ENCODE results near the gene GTF3A. TPM values are rescaled to one million over a fixed set of nuclear protein-coding genes. Genes with fewer than 3 reads are reported as not detected.

The GTF3A gene
- 100 to 1,000 TPM in 3 of 4 donors, 10 to 100 TPM in 1; 64.5 to 201 (median 123) TPM for total RNA-seq

GRCh38 chr13:27424246-27425157, at the start of gene GTF3A:
Gene GTF3A (plus strand): TSS chr13:27424619.
- H3K4me3 ChIP-seq: peak within 1 kb of the TSS; percentile 69 to 95 (median 76)
- no peaks in the 10 kb centered on the region for H3K27me3 ChIP-seq
- H3K9me3 ChIP-seq: no peaks in the 10 kb centered on the region
- 1 to 3% methylated on average over 17 to 41 of the region's 85 CpGs for WGBS, 2 donors
- TF ChIP-seq POLR2A (IDR thresholded peaks at IDR 0.05) (peak; percentile 72 to 81), CTCF (IDR thresholded peaks at IDR 0.05) (peak in 2 of 5 experiments; percentile 28 to 35), EP300 (IDR thresholded peaks at IDR 0.05) (peak in 1 of 2 donors; percentile 88)
- H3K36me3 ChIP-seq: peaks cover 0 to 22% (median 0%) of the 10 kb centered on the region in 3 donors
- peak within 1 kb of the TSS; percentile 70 to 93 (median 86) for H3K27ac ChIP-seq
- H3K4me1 ChIP-seq: peaks cover 0 to 43% (median 29%) of the 10 kb centered on the region in 4 donors
- DNase-seq (ENCODE audit: low spot score in 2 of 2): peak; percentile 53 to 64

GRCh38 chr13:27374650-27375049, 49.8 kb upstream of the GTF3A start:
- peaks cover 0 to 39% of the 10 kb centered on the region in 2 donors for H3K27me3 ChIP-seq
- H3K9me3 ChIP-seq: no peaks in the 10 kb centered on the region
- TF ChIP-seq POLR2A (IDR thresholded peaks at IDR 0.05) (no peak), CTCF (IDR thresholded peaks at IDR 0.05) (peak; percentile 56 to 67 (median 62)), EP300 (IDR thresholded peaks at IDR 0.05) (no peak)
- no peak overlapping the region for H3K4me3 ChIP-seq
- peak; percentile 21 to 65 for DNase-seq (ENCODE audit: low spot score in 2 of 2)
- H3K4me1 ChIP-seq: peaks cover 0 to 14% (median 2%) of the 10 kb centered on the region in 4 donors
- H3K36me3 ChIP-seq: no peaks in the 10 kb centered on the region
- H3K27ac ChIP-seq: no peak overlapping the region
- 0 to 3% methylated on average over 7 of the region's 7 CpGs for WGBS, 2 donors

- Histone ChIP-seq H3K4me1 (peaks cover 0 to 14% (median 2%) of the 10 kb centered on the region in 4 donors), H3K27ac (no peak overlapping the region), H3K27me3 (peaks cover 0 to 39% of the 10 kb centered on the region in 2 donors), H3K9me3 (no peaks in the 10 kb centered on the region), H3K4me3 (no peak overlapping the region), H3K36me3 (no peaks in the 10 kb centered on the region)
- TF ChIP-seq CTCF (IDR thresholded peaks at IDR 0.05) (peak; percentile 57 to 68 (median 64)), EP300 (IDR thresholded peaks at IDR 0.05) (no peak)
- DNase-seq (ENCODE audit: low spot score in 2 of 2): peak in 1 of 2 donors; percentile 67
- WGBS, 2 donors: 64% methylated on average over 15 of the region's 15 CpGs
Measured at GRCh38 chr13:27375686-27376326, 48.6 kb upstream of the GTF3A start.

- no peak for TF ChIP-seq POLR2A (IDR thresholded peaks at IDR 0.05)
- no peak for TF ChIP-seq CTCF (IDR thresholded peaks at IDR 0.05)
- no peak for TF ChIP-seq EP300 (IDR thresholded peaks at IDR 0.05)
- peaks cover 0 to 14% (median 2%) of the 10 kb centered on the region in 4 donors for H3K4me1 ChIP-seq
- no peak overlapping the region for H3K27ac ChIP-seq
- H3K27me3 ChIP-seq: peaks cover 0 to 21% of the 10 kb centered on the region in 2 donors
- H3K9me3 ChIP-seq: no peaks in the 10 kb centered on the region
- 57 to 59% methylated on average over 4 of the region's 4 CpGs for WGBS, 2 donors
- H3K36me3 ChIP-seq: no peaks in the 10 kb centered on the region
- no peak overlapping the region for H3K4me3 ChIP-seq
- no peak for DNase-seq (ENCODE audit: low spot score in 2 of 2)
Measured at GRCh38 chr13:27379126-27379525, 45.3 kb upstream of the GTF3A start.

All from tibial nerve (tissue), 4 donors.